GM12878 (cell line): ENCODE measurements around the gene ERCC5.

ENCODE experiments used
- ATF7 ChIP-seq: fragments of 450-650 bp; IDR thresholded peaks from 2 replicates; pipeline ENCODE4 v1.6.1; 2016; ENCODE audit warnings: low read depth, mild to moderate bottlenecking
- BACH1 ChIP-seq: fragments of 450-650 bp; IDR thresholded peaks from 2 replicates; pipeline ENCODE4 v1.6.1; 2017; ENCODE audit warnings: mild to moderate bottlenecking, borderline replicate concordance
- JUND ChIP-seq: IDR thresholded peaks from 2 replicates; pipeline ENCODE4 v1.6.1; 2012; ENCODE audit warnings: low read depth, mild to moderate bottlenecking, low read length, improper control_type of control experiment, moderate library complexity
- POLR2A ChIP-seq: IDR thresholded peaks from 2 replicates; pipeline ENCODE4 v1.6.1; 2011; ENCODE audit warnings: low read depth, mild to moderate bottlenecking, low read length
- SMC3 ChIP-seq: IDR thresholded peaks from 2 replicates; pipeline ENCODE4 v1.6.1; 2011; ENCODE audit warnings: low read length, improper control_type of control experiment, borderline replicate concordance
- SREBF1 ChIP-seq: IDR thresholded peaks from 2 replicates; pipeline ENCODE4 v1.6.1; 2012; ENCODE audit warnings: mild to moderate bottlenecking, low read length
- USF2 ChIP-seq: IDR thresholded peaks from 2 replicates; pipeline ENCODE4 v1.6.1; 2011; ENCODE audit warnings: low read depth, low read length, improper control_type of control experiment, borderline replicate concordance
- ZNF274 ChIP-seq: IDR thresholded peaks from one replicate; pipeline ENCODE4 v1.8.0; 2011; ENCODE audit not compliant: insufficient read length, insufficient read depth
- TF ChIP-seq, protein P1 (sequence below), 3 experiments: IDR thresholded peaks in 2 of 3; conservative IDR thresholded peaks in 1 of 3; 2 replicates each; pipeline ENCODE4 v1.5.1; 2011; ENCODE audit warnings: low read depth in 3 of 3, low read length in 3 of 3, mild to moderate bottlenecking in 3 of 3, control low read depth in 2 of 3, moderate library complexity in 2 of 3, inconsistent platforms in 1 of 3, mixed read lengths in 1 of 3; ENCODE audit not compliant: control insufficient read depth in 2 of 3, insufficient read depth in 1 of 3; ENCODE audit errors: extremely low read depth in 1 of 3
- TF ChIP-seq, protein P2 (sequence below): fragments of 150-350 bp; IDR thresholded peaks from 2 replicates; pipeline ENCODE4 v1.6.1; 2016; ENCODE audit warnings: low read depth, low read length

DNA sequence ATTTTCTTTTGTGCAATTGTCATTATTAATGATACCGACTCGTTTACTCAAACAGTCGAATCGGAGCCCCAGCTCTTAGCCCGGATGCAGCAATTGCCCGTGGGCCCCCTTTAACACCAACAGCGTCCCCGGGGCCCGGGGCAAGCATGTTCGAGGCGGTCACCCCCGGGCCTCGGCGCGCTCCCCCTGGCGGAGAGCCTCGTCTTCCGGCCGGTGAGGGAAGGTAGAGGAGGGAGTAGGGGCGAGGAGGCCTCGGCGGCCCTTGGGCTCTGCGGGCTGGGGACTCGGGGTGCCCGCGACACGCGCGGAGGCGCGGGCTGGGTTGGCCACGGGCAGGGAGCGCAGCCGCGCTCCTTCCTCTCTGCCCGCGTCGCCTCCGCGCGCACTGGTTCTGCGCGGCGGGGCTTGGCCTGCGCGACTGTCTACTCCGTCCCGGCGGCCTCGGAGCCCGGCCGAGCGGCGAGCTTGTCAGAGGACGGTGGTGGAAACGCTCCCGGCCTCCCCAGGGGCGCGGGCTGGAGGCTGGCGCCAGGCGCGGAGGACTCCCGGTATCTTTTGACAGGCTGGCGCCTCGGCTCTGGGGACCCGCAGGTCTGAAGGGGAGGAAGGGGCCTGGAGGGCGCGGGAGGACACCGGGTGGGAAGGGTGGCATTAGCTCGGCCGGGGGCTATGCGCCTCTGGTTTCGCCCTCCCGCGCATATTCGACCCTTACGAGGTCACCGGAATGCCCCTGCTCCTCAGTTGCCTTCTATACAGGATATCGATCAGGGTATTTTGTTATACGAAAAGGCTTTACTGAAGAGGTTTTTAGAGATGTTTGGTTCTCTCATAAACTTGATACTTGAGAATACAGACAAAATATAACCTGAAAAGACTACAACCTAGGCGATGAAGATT is 45.4 kb upstream of the ERCC5 start:
- TF ChIP-seq POLR2A: peak; percentile 85
- TF ChIP-seq JUND: no peak
- TF ChIP-seq, protein P1, sequence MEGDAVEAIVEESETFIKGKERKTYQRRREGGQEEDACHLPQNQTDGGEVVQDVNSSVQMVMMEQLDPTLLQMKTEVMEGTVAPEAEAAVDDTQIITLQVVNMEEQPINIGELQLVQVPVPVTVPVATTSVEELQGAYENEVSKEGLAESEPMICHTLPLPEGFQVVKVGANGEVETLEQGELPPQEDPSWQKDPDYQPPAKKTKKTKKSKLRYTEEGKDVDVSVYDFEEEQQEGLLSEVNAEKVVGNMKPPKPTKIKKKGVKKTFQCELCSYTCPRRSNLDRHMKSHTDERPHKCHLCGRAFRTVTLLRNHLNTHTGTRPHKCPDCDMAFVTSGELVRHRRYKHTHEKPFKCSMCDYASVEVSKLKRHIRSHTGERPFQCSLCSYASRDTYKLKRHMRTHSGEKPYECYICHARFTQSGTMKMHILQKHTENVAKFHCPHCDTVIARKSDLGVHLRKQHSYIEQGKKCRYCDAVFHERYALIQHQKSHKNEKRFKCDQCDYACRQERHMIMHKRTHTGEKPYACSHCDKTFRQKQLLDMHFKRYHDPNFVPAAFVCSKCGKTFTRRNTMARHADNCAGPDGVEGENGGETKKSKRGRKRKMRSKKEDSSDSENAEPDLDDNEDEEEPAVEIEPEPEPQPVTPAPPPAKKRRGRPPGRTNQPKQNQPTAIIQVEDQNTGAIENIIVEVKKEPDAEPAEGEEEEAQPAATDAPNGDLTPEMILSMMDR (IDR thresholded peaks at IDR 0.05 in 2 of 3, conservative IDR thresholded peaks at IDR 0.05 in 1 of 3; ENCODE audit: control insufficient read depth in 2 of 3, extremely low read depth in 1 of 3, insufficient read depth in 1 of 3, low read depth in 3 of 3, low read length in 3 of 3): peak; percentile 76 to 91 (median 83)
- no peak for TF ChIP-seq USF2
- TF ChIP-seq, protein P2, sequence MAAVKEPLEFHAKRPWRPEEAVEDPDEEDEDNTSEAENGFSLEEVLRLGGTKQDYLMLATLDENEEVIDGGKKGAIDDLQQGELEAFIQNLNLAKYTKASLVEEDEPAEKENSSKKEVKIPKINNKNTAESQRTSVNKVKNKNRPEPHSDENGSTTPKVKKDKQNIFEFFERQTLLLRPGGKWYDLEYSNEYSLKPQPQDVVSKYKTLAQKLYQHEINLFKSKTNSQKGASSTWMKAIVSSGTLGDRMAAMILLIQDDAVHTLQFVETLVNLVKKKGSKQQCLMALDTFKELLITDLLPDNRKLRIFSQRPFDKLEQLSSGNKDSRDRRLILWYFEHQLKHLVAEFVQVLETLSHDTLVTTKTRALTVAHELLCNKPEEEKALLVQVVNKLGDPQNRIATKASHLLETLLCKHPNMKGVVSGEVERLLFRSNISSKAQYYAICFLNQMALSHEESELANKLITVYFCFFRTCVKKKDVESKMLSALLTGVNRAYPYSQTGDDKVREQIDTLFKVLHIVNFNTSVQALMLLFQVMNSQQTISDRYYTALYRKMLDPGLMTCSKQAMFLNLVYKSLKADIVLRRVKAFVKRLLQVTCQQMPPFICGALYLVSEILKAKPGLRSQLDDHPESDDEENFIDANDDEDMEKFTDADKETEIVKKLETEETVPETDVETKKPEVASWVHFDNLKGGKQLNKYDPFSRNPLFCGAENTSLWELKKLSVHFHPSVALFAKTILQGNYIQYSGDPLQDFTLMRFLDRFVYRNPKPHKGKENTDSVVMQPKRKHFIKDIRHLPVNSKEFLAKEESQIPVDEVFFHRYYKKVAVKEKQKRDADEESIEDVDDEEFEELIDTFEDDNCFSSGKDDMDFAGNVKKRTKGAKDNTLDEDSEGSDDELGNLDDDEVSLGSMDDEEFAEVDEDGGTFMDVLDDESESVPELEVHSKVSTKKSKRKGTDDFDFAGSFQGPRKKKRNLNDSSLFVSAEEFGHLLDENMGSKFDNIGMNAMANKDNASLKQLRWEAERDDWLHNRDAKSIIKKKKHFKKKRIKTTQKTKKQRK: no peak
- peak; percentile 88 for TF ChIP-seq BACH1
- TF ChIP-seq ZNF274: no peak
- TF ChIP-seq ATF7: no peak
- TF ChIP-seq SREBF1: no peak
- TF ChIP-seq SMC3: peak; percentile 51; the same call in 1 of the 2 replicates
